ENCODE results near the gene ZSCAN20. TPM values are rescaled to one million over a fixed set of nuclear protein-coding genes. Genes with fewer than 3 reads are reported as not detected.

ZSCAN20 gene
- total RNA-seq = 1 to 10 TPM; 2.1 to 6.1 (median 4.0) TPM

DNA sequence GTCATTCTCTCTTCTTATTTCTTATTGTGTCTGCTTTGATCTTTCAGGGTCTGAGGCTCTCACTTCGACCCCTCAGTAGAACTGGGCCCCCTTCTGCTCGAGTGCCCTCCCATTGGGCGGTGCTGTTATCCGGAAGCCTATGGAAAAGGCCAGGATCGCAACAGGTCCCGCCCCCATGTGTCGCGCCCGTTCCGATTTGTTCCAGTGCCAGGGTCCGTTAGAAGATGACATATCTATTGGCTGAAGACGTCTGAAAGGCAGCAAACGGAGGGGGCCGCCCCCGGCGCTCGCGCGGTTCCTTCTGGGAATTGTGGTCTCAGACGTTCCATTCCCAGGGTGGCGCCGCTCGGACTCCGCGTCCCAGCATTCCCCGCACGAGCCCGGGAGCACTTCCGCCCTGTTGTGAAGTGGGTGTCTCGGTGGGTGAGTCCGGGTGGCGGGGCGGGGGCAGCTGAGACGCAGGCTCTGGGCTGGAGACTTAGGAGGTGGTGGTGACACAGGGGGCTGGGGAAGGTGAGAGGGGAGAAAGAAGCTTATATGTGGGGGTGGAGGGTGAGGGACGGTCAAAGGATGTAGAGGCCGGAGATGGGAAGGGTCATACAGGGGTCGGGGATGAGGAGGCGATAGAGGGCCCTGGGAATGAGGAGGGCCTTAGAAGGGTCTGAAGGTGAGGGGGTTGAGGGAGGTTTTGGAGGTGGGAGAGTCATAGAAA, at the start of gene ZSCAN20:
TSS of gene ZSCAN20 (plus strand) at position 377 of the 712 bp plus-strand sequence. CDS start 6,644 bp downstream, outside the sequence.
- peak; percentile 79 for DNase-seq
- WGBS, 2 donors = 0 to 1% methylated on average over 8 to 15 of the region's 38 CpGs
- H3K4me1 ChIP-seq = peaks cover 0 to 50% (median 9%) of the 10 kb centered on the region in 3 donors
- H3K27me3 ChIP-seq = no peaks in the 10 kb centered on the region
- no peaks in the 10 kb centered on the region for H3K36me3 ChIP-seq
- no peak for TF ChIP-seq POLR2A (IDR thresholded peaks at IDR 0.05)
- TF ChIP-seq, protein P1, sequence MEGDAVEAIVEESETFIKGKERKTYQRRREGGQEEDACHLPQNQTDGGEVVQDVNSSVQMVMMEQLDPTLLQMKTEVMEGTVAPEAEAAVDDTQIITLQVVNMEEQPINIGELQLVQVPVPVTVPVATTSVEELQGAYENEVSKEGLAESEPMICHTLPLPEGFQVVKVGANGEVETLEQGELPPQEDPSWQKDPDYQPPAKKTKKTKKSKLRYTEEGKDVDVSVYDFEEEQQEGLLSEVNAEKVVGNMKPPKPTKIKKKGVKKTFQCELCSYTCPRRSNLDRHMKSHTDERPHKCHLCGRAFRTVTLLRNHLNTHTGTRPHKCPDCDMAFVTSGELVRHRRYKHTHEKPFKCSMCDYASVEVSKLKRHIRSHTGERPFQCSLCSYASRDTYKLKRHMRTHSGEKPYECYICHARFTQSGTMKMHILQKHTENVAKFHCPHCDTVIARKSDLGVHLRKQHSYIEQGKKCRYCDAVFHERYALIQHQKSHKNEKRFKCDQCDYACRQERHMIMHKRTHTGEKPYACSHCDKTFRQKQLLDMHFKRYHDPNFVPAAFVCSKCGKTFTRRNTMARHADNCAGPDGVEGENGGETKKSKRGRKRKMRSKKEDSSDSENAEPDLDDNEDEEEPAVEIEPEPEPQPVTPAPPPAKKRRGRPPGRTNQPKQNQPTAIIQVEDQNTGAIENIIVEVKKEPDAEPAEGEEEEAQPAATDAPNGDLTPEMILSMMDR (IDR thresholded peaks at IDR 0.05) = peak in 1 of 6 experiments; percentile 19
- H3K9me3 ChIP-seq = no peaks in the 10 kb centered on the region
- H3K4me3 ChIP-seq = peak within 1 kb of the TSS; percentile 39 to 77 (median 66)
- peak within 1 kb of the TSS; percentile 80 to 86 (median 84) for H3K27ac ChIP-seq
- intact Hi-C loops (cut with DNase I) = no loop called here

DNA sequence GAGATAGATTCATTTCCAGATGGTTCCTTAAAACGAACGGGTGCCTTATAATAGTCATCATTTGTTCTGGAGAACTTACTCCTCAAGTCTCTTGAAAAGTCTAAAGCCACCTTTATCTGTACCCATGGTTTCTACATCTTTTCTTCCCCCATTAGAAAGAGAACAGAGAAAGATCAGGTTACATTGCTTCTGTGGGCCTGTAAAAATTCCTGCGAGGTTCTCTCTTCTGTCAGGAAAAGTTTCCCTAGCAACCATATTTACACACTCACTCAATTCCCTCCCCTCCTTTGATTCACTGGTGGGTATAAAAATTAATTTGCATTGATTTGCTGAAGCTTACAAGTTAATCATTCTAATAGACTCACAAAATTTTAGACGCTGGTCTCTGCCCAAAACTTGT, 48.2 kb upstream of the ZSCAN20 start:
- no peak overlapping the region for H3K4me3 ChIP-seq
- 89% methylated on average over 4 of the region's 4 CpGs for WGBS, 2 donors
- no peaks in the 10 kb centered on the region for H3K9me3 ChIP-seq
- H3K36me3 ChIP-seq = no peaks in the 10 kb centered on the region
- H3K27ac ChIP-seq = no peak overlapping the region
- no peak for DNase-seq
- intact Hi-C loops (cut with DNase I) = no loop called here
- peaks cover 0 to 28% (median 13%) of the 10 kb centered on the region in 3 donors for H3K4me1 ChIP-seq
- no peaks in the 10 kb centered on the region for H3K27me3 ChIP-seq
- no peak for TF ChIP-seq POLR2A (IDR thresholded peaks at IDR 0.05)
- TF ChIP-seq, protein P1 (IDR thresholded peaks at IDR 0.05) = no peak

DNA sequence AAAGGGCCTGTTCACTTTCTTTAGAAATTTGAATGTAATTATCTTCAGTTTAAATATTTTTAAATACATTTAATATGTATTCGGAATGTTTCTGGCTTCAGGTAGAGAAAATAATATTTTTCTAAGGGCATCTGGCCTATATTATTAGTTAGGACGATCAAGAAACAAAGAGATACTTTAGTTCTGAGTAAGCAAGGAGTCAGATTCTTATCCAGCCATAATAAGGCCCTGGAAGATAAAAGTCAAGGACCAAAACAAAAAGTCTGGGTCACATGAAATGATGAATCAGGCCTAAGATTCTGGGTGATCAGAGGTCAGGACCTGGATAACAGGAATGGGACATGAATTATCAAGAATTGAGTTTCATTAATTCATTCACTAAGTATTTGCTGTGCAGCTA, 47.8 kb upstream of the ZSCAN20 start:
- H3K9me3 ChIP-seq = no peaks in the 10 kb centered on the region
- no peaks in the 10 kb centered on the region for H3K27me3 ChIP-seq
- TF ChIP-seq POLR2A (IDR thresholded peaks at IDR 0.05) = no peak
- TF ChIP-seq, protein P1 (IDR thresholded peaks at IDR 0.05) = no peak
- 58 to 71% methylated on average over 2 of the region's 2 CpGs for WGBS, 2 donors
- H3K4me1 ChIP-seq = peaks cover 0 to 32% (median 17%) of the 10 kb centered on the region in 3 donors
- intact Hi-C loops (cut with DNase I) = no loop called here
- no peak overlapping the region for H3K4me3 ChIP-seq
- H3K36me3 ChIP-seq = no peaks in the 10 kb centered on the region
- DNase-seq = no peak
- H3K27ac ChIP-seq = no peak overlapping the region

DNA sequence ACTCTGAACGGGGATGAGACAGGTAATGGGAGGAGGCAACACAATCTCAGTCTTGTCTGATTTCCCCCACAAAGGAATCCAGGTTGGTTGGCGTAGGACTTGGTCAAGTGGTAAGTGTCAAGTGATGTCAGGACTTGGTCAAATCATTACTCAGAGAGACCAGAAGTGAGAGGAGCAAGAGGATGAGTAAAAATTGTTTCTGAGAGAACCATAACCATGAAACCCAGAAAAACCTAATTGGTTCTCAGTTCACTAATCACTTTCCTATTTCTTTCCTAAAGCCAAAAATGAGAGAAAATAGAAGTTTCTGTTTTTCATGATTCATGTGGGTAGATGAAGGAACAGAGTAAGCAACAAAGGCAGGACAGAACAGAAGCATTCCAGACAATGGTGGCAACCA, 46.5 kb upstream of the ZSCAN20 start:
- Histone ChIP-seq H3K36me3 (no peaks in the 10 kb centered on the region), H3K27ac (no peak overlapping the region), H3K9me3 (no peaks in the 10 kb centered on the region), H3K27me3 (no peaks in the 10 kb centered on the region), H3K4me1 (peaks cover 0 to 39% (median 21%) of the 10 kb centered on the region in 3 donors), H3K4me3 (no peak overlapping the region)
- DNase-seq = no peak
- 81 to 85% methylated on average over 2 of the region's 2 CpGs for WGBS, 2 donors
- no peak for TF ChIP-seq POLR2A (IDR thresholded peaks at IDR 0.05)
- TF ChIP-seq, protein P1 (IDR thresholded peaks at IDR 0.05) = no peak
- intact Hi-C loops (cut with DNase I) = no loop called here

DNA sequence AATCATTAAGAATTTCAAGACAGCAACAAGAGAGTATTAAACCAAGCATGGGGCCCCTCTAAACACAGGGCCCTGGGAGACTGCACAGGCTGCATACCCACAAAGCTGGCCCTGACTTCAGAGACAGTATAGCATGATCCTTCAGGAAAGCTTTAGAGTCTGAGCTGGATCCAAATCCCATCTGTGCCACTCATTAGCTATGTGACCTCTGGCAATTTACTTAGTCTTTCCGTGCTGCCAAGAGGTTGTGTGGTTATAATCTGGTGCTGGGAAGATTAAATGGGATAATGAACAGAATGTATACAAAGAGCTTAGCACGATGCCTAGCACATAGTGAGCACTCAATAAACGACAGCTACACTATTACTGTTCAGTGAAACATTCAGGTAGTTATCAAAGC, 45.5 kb upstream of the ZSCAN20 start:
- DNase-seq = no peak
- Histone ChIP-seq H3K9me3 (no peaks in the 10 kb centered on the region), H3K36me3 (no peaks in the 10 kb centered on the region), H3K27ac (no peak overlapping the region), H3K4me3 (no peak overlapping the region), H3K27me3 (no peaks in the 10 kb centered on the region), H3K4me1 (peaks cover 0 to 48% (median 27%) of the 10 kb centered on the region in 3 donors)
- intact Hi-C loops (cut with DNase I) = no loop called here
- TF ChIP-seq POLR2A (IDR thresholded peaks at IDR 0.05) = no peak
- TF ChIP-seq, protein P1 (IDR thresholded peaks at IDR 0.05) = no peak
- 41 to 59% methylated on average over 3 of the region's 3 CpGs for WGBS, 2 donors
